CD4-positive, CD25-positive, alpha-beta regulatory T cell (primary cell): ENCODE data around the gene ROM1. TPM values are rescaled to one million over a fixed set of nuclear protein-coding genes. Genes with fewer than 3 reads are reported as not detected.
"Not testable (repeated sequence)": the region's sequence is repeated elsewhere in the genome, so short reads cannot be mapped to it uniquely, and the experiment has no call there.

Source experiments
- ATAC-seq, 2 donors: fragments of 150-1000 bp; cut with Tn5 transposase; one replicate each; pipeline ENCODE4 v1.10.0; 2021; ENCODE audit warnings: low read depth in 2 of 2, moderate number of reproducible peaks in 2 of 2, moderate library complexity in 1 of 2
- DNase-seq, 3 donors: peaks; one replicate each; pipeline versions ENCODE4 v3.0.0 to v3.0.0-alpha.2; 2012 to 2022; ENCODE audit warnings: mixed read lengths in 1 of 3
- H3K27ac ChIP-seq: one replicate; pipeline ENCODE4 v1.7.0; 2013; ENCODE audit warnings: mild to moderate bottlenecking, low read length; ENCODE audit not compliant: insufficient read depth, poor library complexity, severe bottlenecking
- H3K27me3 ChIP-seq: one replicate; pipeline ENCODE4 v1.7.0; 2013; ENCODE audit warnings: low read length; ENCODE audit not compliant: control insufficient read depth, insufficient read depth
- H3K36me3 ChIP-seq: one replicate; pipeline ENCODE4 v1.7.0; 2013; ENCODE audit warnings: mild to moderate bottlenecking, low read length, moderate library complexity; ENCODE audit not compliant: control insufficient read depth, insufficient read depth
- H3K4me1 ChIP-seq: 2 replicates; pipeline ENCODE4 v1.7.0; 2013; ENCODE audit warnings: mild to moderate bottlenecking, low read length; ENCODE audit not compliant: insufficient read depth, control insufficient read depth, poor library complexity, severe bottlenecking
- H3K4me3 ChIP-seq: one replicate; pipeline ENCODE4 v1.7.0; 2013; ENCODE audit warnings: low read depth, mild to moderate bottlenecking, low read length, moderate library complexity
- H3K9me3 ChIP-seq, 2 experiments: 1 replicate in 1 of 2; 2 replicates in 1 of 2; pipeline ENCODE4 v1.7.0; 2013; ENCODE audit warnings: low read length in 2 of 2, mild to moderate bottlenecking in 1 of 2, moderate library complexity in 1 of 2; ENCODE audit not compliant: control insufficient read depth in 2 of 2
- H3K27ac Mint-ChIP-seq, 3 donors: one replicate each; pipeline ENCODE4 v1.8.0; 2020 to 2022; ENCODE audit warnings: mild to moderate bottlenecking in 3 of 3, mixed read lengths in 3 of 3, moderate library complexity in 2 of 3
- H3K27me3 Mint-ChIP-seq: one replicate; pipeline ENCODE4 v1.8.0; 2022; ENCODE audit warnings: mild to moderate bottlenecking, mixed read lengths
- H3K36me3 Mint-ChIP-seq: one replicate; pipeline ENCODE4 v1.8.0; 2020; ENCODE audit warnings: mixed read lengths
- H3K4me1 Mint-ChIP-seq, 4 donors: one replicate each; pipeline ENCODE4 v1.8.0; 2020 to 2022; ENCODE audit warnings: mixed read lengths in 4 of 4, mild to moderate bottlenecking in 1 of 4
- H3K4me3 Mint-ChIP-seq, 4 donors: one replicate each; pipeline ENCODE4 v1.8.0; 2020 to 2022; ENCODE audit warnings: mild to moderate bottlenecking in 4 of 4, mixed read lengths in 4 of 4, moderate library complexity in 3 of 4
- H3K9me3 Mint-ChIP-seq, 7 donors: one replicate each; pipeline ENCODE4 v1.8.0; 2020 to 2022; ENCODE audit warnings: mixed read lengths in 7 of 7, mild to moderate bottlenecking in 3 of 7, moderate library complexity in 2 of 7
- polyA plus RNA-seq, 4 donors: library from polyadenylated mRNA; unstranded; fragments of 300-500 nt; fragmentation: Illumina TruSeq; gene quantifications; one replicate each; pipeline ENCODE4 v1.2.3, GENCODE V29; 2021
- total RNA-seq: library from RNA; stranded (reverse); gene quantifications from one replicate; pipeline ENCODE4 v1.2.3, GENCODE V29; 2022

Gene ROM1
- total and polyA plus RNA-seq, 5 donors from 2014 or later = 0.41 to 1.9 (median 1.1) TPM

GRCh38 chr11:62648967-62649364 lies 35.9 kb downstream of the ROM1 start:
- no peaks in the 10 kb centered on the region for H3K36me3 Mint-ChIP-seq
- Histone ChIP-seq H3K27me3 (no peaks in the 10 kb centered on the region), H3K36me3 (peaks cover 12% of the 10 kb centered on the region), H3K4me3 (no peak overlapping the region), H3K9me3 (no peaks in the 10 kb centered on the region), H3K27ac (no peak overlapping the region), H3K4me1 (peaks cover 48% of the 10 kb centered on the region)
- H3K9me3 Mint-ChIP-seq = no peaks in the 10 kb centered on the region
- peak overlapping the region in 1 of 4 donors; percentile 43 for H3K4me3 Mint-ChIP-seq
- H3K27ac Mint-ChIP-seq = no peak overlapping the region
- ATAC-seq (no peak), DNase-seq (no peak)
- peaks cover 6 to 55% (median 24%) of the 10 kb centered on the region in 4 donors for H3K4me1 Mint-ChIP-seq
- peaks cover 5% of the 10 kb centered on the region for H3K27me3 Mint-ChIP-seq

- H3K27me3 ChIP-seq = no peaks in the 10 kb centered on the region
- Mint-ChIP-seq H3K9me3 (no peaks in the 10 kb centered on the region), H3K36me3 (no peaks in the 10 kb centered on the region), H3K27ac (no peak overlapping the region), H3K4me1 (peaks cover 6 to 53% (median 24%) of the 10 kb centered on the region in 4 donors), H3K4me3 (peak overlapping the region in 1 of 4 donors; percentile 21), H3K27me3 (peaks cover 5% of the 10 kb centered on the region)
- DNase-seq (no peak), ATAC-seq (no peak)
- no peaks in the 10 kb centered on the region for H3K9me3 ChIP-seq
- peaks cover 12% of the 10 kb centered on the region for H3K36me3 ChIP-seq
- peaks cover 46% of the 10 kb centered on the region for H3K4me1 ChIP-seq
- H3K4me3 ChIP-seq = no peak overlapping the region
- H3K27ac ChIP-seq = no peak overlapping the region
These were observed 36.4 kb downstream of the ROM1 start for GRCh38 chr11:62649486-62649885.

- H3K27me3 Mint-ChIP-seq, H3K9me3 Mint-ChIP-seq, H3K36me3 Mint-ChIP-seq, H3K9me3 ChIP-seq, H3K27ac ChIP-seq, H3K4me3 ChIP-seq, DNase-seq, ATAC-seq, H3K27me3 ChIP-seq: not testable (repeated sequence)
- H3K36me3 ChIP-seq = peaks cover 12% of the 10 kb centered on the region
- H3K4me1 ChIP-seq = peaks cover 38% of the 10 kb centered on the region
- Mint-ChIP-seq H3K4me3 (peak overlapping the region in 1 of 4 donors; percentile 8), H3K27ac (peak overlapping the region in 1 of 3 donors; percentile 58), H3K4me1 (peaks cover 6 to 46% (median 24%) of the 10 kb centered on the region in 4 donors)
These were observed 37.2 kb downstream of the ROM1 start for GRCh38 chr11:62650283-62650682.

- peak overlapping the region; percentile 91 to 97 (median 93) for H3K4me3 Mint-ChIP-seq
- Histone ChIP-seq H3K9me3 (no peaks in the 10 kb centered on the region), H3K27me3 (no peaks in the 10 kb centered on the region), H3K27ac (peak overlapping the region; percentile 89), H3K4me1 (peaks cover 24% of the 10 kb centered on the region), H3K4me3 (peak overlapping the region; percentile 94), H3K36me3 (peaks cover 12% of the 10 kb centered on the region)
- H3K36me3 Mint-ChIP-seq = no peaks in the 10 kb centered on the region
- peaks cover 6 to 32% (median 18%) of the 10 kb centered on the region in 4 donors for H3K4me1 Mint-ChIP-seq
- no peaks in the 10 kb centered on the region for H3K9me3 Mint-ChIP-seq
- ATAC-seq (no peak), DNase-seq (peak in 2 of 3 donors; percentile 28 to 29)
- peak overlapping the region; percentile 91 to 92 (median 91) for H3K27ac Mint-ChIP-seq
- peaks cover 5% of the 10 kb centered on the region for H3K27me3 Mint-ChIP-seq
These were observed 39.3 kb downstream of the ROM1 start for GRCh38 chr11:62652161-62653006.

- no peaks in the 10 kb centered on the region for H3K36me3 Mint-ChIP-seq
- peaks cover 6 to 32% (median 18%) of the 10 kb centered on the region in 4 donors for H3K4me1 Mint-ChIP-seq
- H3K9me3 ChIP-seq = no peaks in the 10 kb centered on the region
- H3K36me3 ChIP-seq = peaks cover 4% of the 10 kb centered on the region
- H3K27me3 Mint-ChIP-seq = peaks cover 5% of the 10 kb centered on the region
- peaks cover 24% of the 10 kb centered on the region for H3K4me1 ChIP-seq
- H3K27me3 ChIP-seq = no peaks in the 10 kb centered on the region
- no peak for ATAC-seq
- peak overlapping the region; percentile 48 to 91 (median 75) for H3K27ac Mint-ChIP-seq
- DNase-seq = no peak
- H3K4me3 Mint-ChIP-seq = peak overlapping the region in 3 of 4 donors; percentile 70 to 90 (median 75)
- H3K9me3 Mint-ChIP-seq = no peaks in the 10 kb centered on the region
- H3K27ac ChIP-seq = no peak overlapping the region
- no peak overlapping the region for H3K4me3 ChIP-seq
These were observed 41.2 kb downstream of the ROM1 start for GRCh38 chr11:62654297-62654696.

- Mint-ChIP-seq H3K36me3 (no peaks in the 10 kb centered on the region), H3K27me3 (peaks cover 5% of the 10 kb centered on the region), H3K4me1 (peaks cover 6 to 19% (median 10%) of the 10 kb centered on the region in 4 donors), H3K27ac (no peak overlapping the region), H3K9me3 (no peaks in the 10 kb centered on the region), H3K4me3 (peak overlapping the region in 1 of 4 donors; percentile 43)
- DNase-seq (no peak), ATAC-seq (no peak)
- H3K4me1 ChIP-seq = peaks cover 17% of the 10 kb centered on the region
- H3K27me3 ChIP-seq = no peaks in the 10 kb centered on the region
- H3K27ac ChIP-seq = no peak overlapping the region
- H3K4me3 ChIP-seq = no peak overlapping the region
- H3K9me3 ChIP-seq = no peaks in the 10 kb centered on the region
- no peaks in the 10 kb centered on the region for H3K36me3 ChIP-seq
These were observed 43.9 kb downstream of the ROM1 start for GRCh38 chr11:62656796-62657429.

- H3K27ac Mint-ChIP-seq = peak overlapping the region; percentile 91 to 97 (median 93)
- peaks cover 17% of the 10 kb centered on the region for H3K36me3 ChIP-seq
- no peaks in the 10 kb centered on the region for H3K9me3 ChIP-seq
- H3K27me3 Mint-ChIP-seq = peaks cover 4% of the 10 kb centered on the region
- peaks cover 41% of the 10 kb centered on the region for H3K4me1 ChIP-seq
- no peaks in the 10 kb centered on the region for H3K27me3 ChIP-seq
- peak; percentile 45 to 57 for ATAC-seq
- H3K4me3 Mint-ChIP-seq = peak overlapping the region; percentile 96 to 100 (median 97)
- H3K27ac ChIP-seq = peak overlapping the region; percentile 89
- H3K9me3 Mint-ChIP-seq = no peaks in the 10 kb centered on the region
- peaks cover 0 to 55% (median 27%) of the 10 kb centered on the region in 4 donors for H3K4me1 Mint-ChIP-seq
- H3K4me3 ChIP-seq = peak overlapping the region; percentile 93
- H3K36me3 Mint-ChIP-seq = peaks cover 7% of the 10 kb centered on the region
- peak in 2 of 3 donors; percentile 48 to 83 for DNase-seq
These were observed 51.5 kb downstream of the ROM1 start for GRCh38 chr11:62664405-62665074.
